Left colon (tissue), 2 donors: ENCODE results near the gene PPP4R2. TPM values are rescaled to one million over a fixed set of nuclear protein-coding genes. Genes with fewer than 3 reads are reported as not detected.

Source experiments
- ATAC-seq: fragments of 200-7000 bp; cut with Tn5 transposase; one replicate; pipeline ENCODE4 v1.9.1; 2020; ENCODE audit warnings: mild to moderate bottlenecking, moderate library complexity
- DNase-seq, 2 donors: peaks; one replicate each; pipeline ENCODE4 v3.0.0-alpha.2; 2020
- intact Hi-C, 2 donors: fragments of 100-400 bp; cut with DNase I in 1 of 2; cut with micrococcal nuclease in 1 of 2; formaldehyde crosslinking; loops; one replicate each; pipeline versions ENCODE4 v1.11.2 to v1.14.0; 2022; cut with DNase I, micrococcal nuclease
- total RNA-seq, 2 donors: library from RNA; stranded (reverse); fragmentation: NEBNext Ultra II Directional; extraction: Animal tissue kit (Norgen Biotek cat#: 25700); gene quantifications; one replicate each; pipeline ENCODE4 v1.2.1, GENCODE V29; 2021
- donor health status: DM: no; HTN: no; CAD: no.
- donor health status: DM: yes; HTN: yes; CAD: no.

PPP4R2 gene
- total RNA-seq, 2 donors from 2014 or later, result 76.9 to 90.2 TPM

DNA sequence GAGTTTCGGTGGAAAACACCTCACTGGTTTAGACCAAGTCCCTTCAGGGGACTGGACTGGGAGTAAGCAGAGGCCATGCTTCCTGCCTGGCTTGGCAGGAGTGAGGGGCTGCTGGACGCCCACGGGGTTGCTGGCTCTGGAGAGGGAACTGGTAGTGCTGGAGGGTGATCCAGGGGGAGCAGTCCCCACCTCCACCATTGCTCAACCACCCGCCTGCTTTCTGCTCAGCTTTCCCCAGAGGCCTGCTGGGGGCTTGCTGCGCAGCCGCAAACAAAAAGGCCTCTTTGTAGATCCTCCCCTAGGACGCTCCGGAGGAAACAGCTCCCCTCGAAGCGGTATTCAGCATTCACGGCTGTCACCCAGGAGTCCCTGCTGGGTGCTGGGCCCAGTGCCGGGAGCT, 98.3 kb downstream of the PPP4R2 start:
- intact Hi-C loops, result no loop called here
- no peak for ATAC-seq
- DNase-seq, result no peak

GRCh38 chr3:73096169-73096568, 99.6 kb downstream of the PPP4R2 start:
- intact Hi-C loops, result no loop called here
- no peak for DNase-seq
- ATAC-seq, result no peak

DNA sequence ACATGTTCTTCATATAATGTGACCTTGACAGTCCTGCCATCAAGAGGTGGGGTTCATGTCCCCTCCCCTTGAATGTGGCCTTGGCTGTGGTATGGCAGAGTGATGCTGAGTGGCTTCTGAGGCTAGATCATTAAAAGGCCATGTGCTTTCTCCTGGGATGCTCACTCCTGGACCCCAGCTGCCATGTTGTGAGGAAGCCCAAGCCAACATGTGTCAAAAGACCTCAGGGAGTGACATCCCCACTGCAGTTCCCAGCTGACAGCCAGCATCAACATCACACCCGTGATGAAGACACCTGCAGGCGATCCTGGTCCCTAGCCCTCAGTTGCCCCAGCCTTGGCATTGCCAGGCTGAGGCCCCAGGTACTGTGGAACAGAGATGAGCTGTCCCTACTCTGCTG, 101.4 kb downstream of the PPP4R2 start:
- DNase-seq (no peak), ATAC-seq (no peak)
- intact Hi-C loops, result no loop called here

GRCh38 chr3:73098873-73099272, 102.3 kb downstream of the PPP4R2 start:
- DNase-seq (no peak), ATAC-seq (no peak)
- intact Hi-C loops, result no loop called here

- peak; percentile 94 for ATAC-seq
- intact Hi-C loops, result loop anchor here (2.0 to 10.0 kb wide), 4 partner anchors 334 to 754 kb away; no protein-coding TSS in a partner anchor
- peak; percentile 65 to 88 for DNase-seq
Measured at GRCh38 chr3:73100741-73101559, 104.3 kb downstream of the PPP4R2 start.

GRCh38 chr3:73101881-73102280, 105.3 kb downstream of the PPP4R2 start:
- no peak for DNase-seq

GRCh38 chr3:73107215-73107614, 110.6 kb downstream of the PPP4R2 start:
- DNase-seq, result no peak
- intact Hi-C loops, result loop anchor here in 1 of 2 donors (10.0 kb wide), 2 partner anchors 328 to 748 kb away; no protein-coding TSS in a partner anchor
- no peak for ATAC-seq

More at GRCh38 chr3:73101881-73102280, 105.3 kb downstream of the PPP4R2 start:
- intact Hi-C loops, result loop anchor here (2.0 to 10.0 kb wide), 4 partner anchors 333 to 753 kb away; no protein-coding TSS in a partner anchor
- peak; percentile 42 for ATAC-seq

DNA sequence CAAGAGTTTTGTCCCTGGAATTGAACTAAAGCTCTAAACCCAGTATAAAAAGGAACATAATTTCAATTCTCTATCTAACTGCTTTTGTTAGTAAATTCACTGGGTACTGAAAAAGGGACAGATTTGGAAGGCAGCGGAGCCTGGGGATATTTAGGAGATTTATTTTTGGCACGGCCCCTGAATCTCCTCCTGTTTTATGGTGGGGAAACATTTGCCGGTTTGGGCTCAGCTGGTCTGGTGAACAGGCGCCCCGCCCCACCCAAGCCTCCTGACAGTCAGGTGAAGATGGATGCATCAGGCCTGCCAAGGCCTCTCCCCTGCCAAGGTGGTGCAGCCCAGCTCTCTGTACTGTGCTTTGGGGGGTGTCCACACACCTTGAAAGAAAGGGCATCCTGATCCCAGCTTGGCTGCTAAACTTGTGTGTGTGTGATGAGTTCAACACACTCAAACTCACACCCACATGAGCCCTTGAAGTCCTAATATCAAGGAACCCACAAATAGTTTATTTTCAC, 111.1 kb downstream of the PPP4R2 start:
- ATAC-seq (no peak), DNase-seq (no peak)
- intact Hi-C loops, result loop anchor here in 1 of 2 donors (10.0 kb wide), 2 partner anchors 327 to 747 kb away; no protein-coding TSS in a partner anchor

DNA sequence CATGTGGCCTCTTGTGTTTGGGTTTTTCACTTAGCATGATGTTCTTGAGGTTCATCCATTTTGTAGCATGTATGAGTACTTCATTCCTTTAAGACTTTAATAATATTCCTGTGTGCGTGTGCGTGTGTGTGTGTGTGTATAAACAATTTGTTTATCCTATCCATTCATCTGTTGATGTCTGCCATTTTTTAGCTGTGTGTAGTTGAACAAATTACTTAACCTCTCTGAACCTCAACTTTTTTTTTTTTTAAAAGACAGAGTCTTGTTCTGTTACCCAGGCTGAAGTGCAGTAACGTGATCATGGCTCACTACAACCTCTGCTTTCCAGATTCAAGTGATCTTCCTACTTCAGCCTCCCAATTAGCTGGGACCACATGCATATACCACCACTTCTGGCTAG, 112.1 kb downstream of the PPP4R2 start:
- intact Hi-C loops, result loop anchor here in 1 of 2 donors (10.0 kb wide), 2 partner anchors 326 to 746 kb away; no protein-coding TSS in a partner anchor
- ATAC-seq (no peak), DNase-seq (no peak)

GRCh38 chr3:73110530-73110929, 113.9 kb downstream of the PPP4R2 start:
- DNase-seq (no peak), ATAC-seq (no peak)
- intact Hi-C loops, result no loop called here

GRCh38 chr3:73114711-73115110, 118.1 kb downstream of the PPP4R2 start:
- DNase-seq (no peak), ATAC-seq (no peak)
- intact Hi-C loops, result no loop called here

DNA sequence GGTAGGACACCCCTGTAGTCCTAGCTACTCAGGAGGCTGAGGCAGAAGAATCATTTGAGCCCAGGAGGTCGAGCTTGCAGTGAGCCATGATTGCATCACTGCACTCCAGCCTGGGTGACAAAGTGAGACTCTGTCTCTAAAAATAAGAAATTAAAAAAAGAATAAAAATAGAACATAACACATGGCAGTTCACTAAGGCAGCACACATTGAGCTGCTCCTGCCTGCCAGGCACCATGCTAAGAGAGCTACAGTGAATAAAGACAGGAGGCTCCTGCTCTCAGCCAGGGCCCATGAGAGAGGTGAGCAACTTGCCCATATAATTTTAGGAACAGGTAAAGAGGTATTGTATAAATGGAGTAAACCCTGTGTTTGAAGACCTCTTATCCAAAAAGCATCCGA, 119.2 kb downstream of the PPP4R2 start:
- ATAC-seq (no peak), DNase-seq (no peak)
- intact Hi-C loops, result no loop called here

Other genes with a start within 250 kb of the PPP4R2 start
- gene SHQ1, start 148.4 kb upstream of the PPP4R2 start, total RNA-seq, result 10 to 100 TPM; 21.5 to 22.0 TPM
- gene GXYLT2, start 108.8 kb upstream of the PPP4R2 start, total RNA-seq, result 10 to 100 TPM in 1 of 2 donors, 1 to 10 TPM in 1; 3.3 to 12.6 TPM
- 1 to 10 TPM; 3.2 to 5.3 TPM for gene EBLN2, start 64.8 kb downstream of the PPP4R2 start, total RNA-seq